Measurements from ENCODE around the gene HAUS5. TPM values are rescaled to one million over a fixed set of nuclear protein-coding genes. Genes with fewer than 3 reads are reported as not detected.

Gene HAUS5
- total and polyA plus RNA-seq, 10 of the 15 experiments (the other 5 are each of a cell fraction or from before 2014, with no cell fraction given), result 3.1 to 32.6 (median 17.6) TPM

DNA sequence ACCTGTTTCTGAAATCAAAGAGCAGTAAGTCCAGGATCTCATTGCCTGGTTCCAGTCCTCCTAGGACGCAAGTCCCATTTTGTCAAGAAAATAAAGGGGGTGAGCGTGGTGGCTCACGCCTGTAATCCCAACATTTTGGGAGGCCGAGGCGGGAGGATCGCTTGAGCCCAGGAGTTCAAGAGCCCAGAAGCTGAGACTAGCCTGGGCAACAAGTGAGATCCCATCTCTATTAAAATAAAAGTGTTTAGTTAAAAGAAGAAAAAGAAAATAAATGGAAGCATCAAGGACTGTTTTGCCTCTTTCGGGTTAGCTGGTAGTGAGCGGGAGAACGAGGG, 344 bp upstream of the HAUS5 start:
- H3K36me3 ChIP-seq (ENCODE audit: control insufficient read depth in 2 of 2, insufficient read depth in 2 of 2, low read length in 1 of 2), result no peaks in the 10 kb centered on the region
- 25% methylated on average over 9 of the region's 9 CpGs for WGBS (ENCODE audit: insufficient coverage, insufficient replicate concordance, low lambda C conversion rate, missing lambda C conversion rate)
- no peaks in the 10 kb centered on the region for H3K27me3 ChIP-seq (replicated peaks in 1 of 2; ENCODE audit: control insufficient read depth in 2 of 2, insufficient read depth in 2 of 2, low read length in 1 of 2)
- in situ Hi-C loops (cut with MboI) (no loop called here), intact Hi-C loops (cut with micrococcal nuclease; ENCODE audit: unreplicated experiment) (loop anchor here (5.0 kb wide), 1 partner anchor 65 kb away; the partner anchor contains the start of gene TMEM147)
- H4K20me1 ChIP-seq (ENCODE audit: control insufficient read depth, insufficient read depth), result no peaks in the 10 kb centered on the region
- peak overlapping the region; percentile 52 for H3K4me2 ChIP-seq (ENCODE audit: control insufficient read depth, insufficient read depth)
- TF ChIP-seq MTA2 (IDR thresholded peaks at IDR 0.05; ENCODE audit: low read depth), result peak; percentile 34; the same call in 1 of the 2 replicates
- no peak for TF ChIP-seq ZBED1 (IDR thresholded peaks at IDR 0.05; ENCODE audit: borderline replicate concordance)
- POLR2A ChIA-PET, result interaction anchor here (0.7 to 3.7 kb wide), 7 partner anchors 10 to 103 kb away, joined by 3 to 30 read pairs (median 6); partner anchors contain the start of gene COX6B1
- SMC1A ChIA-PET (ENCODE audit: uncharacterized antibody, unreplicated experiment), result interaction anchor here (0.9 to 2.3 kb wide), 3 partner anchors 12 to 102 kb away, joined by 3 to 8 read pairs (median 4); no protein-coding TSS in a partner anchor
- RAD21 ChIA-PET (ENCODE audit: unreplicated experiment), result interaction anchor here (0.8 to 1.2 kb wide), 3 partner anchors 36 to 102 kb away, joined by 3 read pairs; partner anchors contain the start of gene COX6B1
- CTCF ChIA-PET, result interaction anchor here (1.0 to 1.6 kb wide), 4 partner anchors 16 to 102 kb away, joined by 3 to 5 read pairs (median 4); no protein-coding TSS in a partner anchor
- ATAC-seq (peak; percentile 9; the same call in 2 of the 3 replicates), FAIRE-seq (no peak), DNase-seq (ENCODE audit: low read depth, low spot score) (no peak)
- BruUV-seq (replicated peaks), result TSS peak; percentile 97
- H3K9ac ChIP-seq (ENCODE audit: control insufficient read depth, insufficient read depth, low read length), result peak overlapping the region; percentile 95
- peaks cover 17% of the 10 kb centered on the region for H3K4me1 ChIP-seq (ENCODE audit: control insufficient read depth, insufficient read depth, low read length)
- H3K4me3 ChIP-seq, result peak overlapping the region; percentile 74; the same call in 1 of the 2 replicates
- H3K9me3 ChIP-seq (replicated peaks; ENCODE audit: control insufficient read depth, insufficient read depth, low read length), result peaks cover 9% of the 10 kb centered on the region
- peak overlapping the region; percentile 81 for H3K27ac ChIP-seq (ENCODE audit: control insufficient read depth, insufficient read depth)
- H3K79me2 ChIP-seq (ENCODE audit: control insufficient read depth, insufficient read depth, low read length), result peaks cover 4% of the 10 kb centered on the region
- H2AFZ ChIP-seq (ENCODE audit: control insufficient read depth, low read depth, low read length), result peak overlapping the region; percentile 91

GRCh38 chr19:35613574-35613973, 1.0 kb downstream of the HAUS5 start:
- Histone ChIP-seq H3K9ac (ENCODE audit: control insufficient read depth, insufficient read depth, low read length) (peak overlapping the region; percentile 95; the same call in 1 of the 2 replicates), H3K79me2 (ENCODE audit: control insufficient read depth, insufficient read depth, low read length) (peaks cover 4% of the 10 kb centered on the region), H3K4me1 (ENCODE audit: control insufficient read depth, insufficient read depth, low read length) (peaks cover 17% of the 10 kb centered on the region), H3K9me3 (replicated peaks; ENCODE audit: control insufficient read depth, insufficient read depth, low read length) (peaks cover 2% of the 10 kb centered on the region; the same call in 2 of the 3 replicates), H3K27ac (ENCODE audit: control insufficient read depth, insufficient read depth) (no peak overlapping the region), H2AFZ (ENCODE audit: control insufficient read depth, low read depth, low read length) (no peak overlapping the region), H4K20me1 (ENCODE audit: control insufficient read depth, insufficient read depth) (no peaks in the 10 kb centered on the region), H3K36me3 (ENCODE audit: control insufficient read depth in 2 of 2, insufficient read depth in 2 of 2, low read length in 1 of 2) (no peaks in the 10 kb centered on the region), H3K4me2 (ENCODE audit: control insufficient read depth, insufficient read depth) (peak overlapping the region; percentile 57; the same call in 1 of the 2 replicates), H3K27me3 (replicated peaks in 1 of 2; ENCODE audit: control insufficient read depth in 2 of 2, insufficient read depth in 2 of 2, low read length in 1 of 2) (no peaks in the 10 kb centered on the region), H3K4me3 (peak overlapping the region; percentile 74)
- SMC1A ChIA-PET (ENCODE audit: uncharacterized antibody, unreplicated experiment), result interaction anchor here (0.9 to 1.0 kb wide), 2 partner anchors 12 to 27 kb away, joined by 3 to 4 read pairs; no protein-coding TSS in a partner anchor
- RAD21 ChIA-PET (ENCODE audit: unreplicated experiment), result no interaction called here
- CTCF ChIA-PET, result interaction anchor here (0.7 to 1.6 kb wide), 2 partner anchors 79 to 103 kb away, joined by 3 to 4 read pairs; no protein-coding TSS in a partner anchor
- FAIRE-seq (no peak), ATAC-seq (no peak), DNase-seq (ENCODE audit: low read depth, low spot score) (no peak)
- in situ Hi-C loops (cut with MboI) (no loop called here), intact Hi-C loops (cut with micrococcal nuclease; ENCODE audit: unreplicated experiment) (loop anchor here (5.0 kb wide), 1 partner anchor 66 kb away; the partner anchor contains the start of gene TMEM147)
- 73% methylated on average over 1 of the region's 1 CpG for WGBS (ENCODE audit: insufficient coverage, insufficient replicate concordance, low lambda C conversion rate, missing lambda C conversion rate)
- no TSS peak for BruUV-seq (replicated peaks)
- POLR2A ChIA-PET, result interaction anchor here (0.6 to 3.7 kb wide), 6 partner anchors 9 to 96 kb away, joined by 3 to 30 read pairs (median 4); partner anchors contain the start of gene COX6B1
- TF ChIP-seq NRF1 (conservative IDR thresholded peaks at IDR 0.05; ENCODE audit: low read depth, low read length) (no peak), SKIL (IDR thresholded peaks at IDR 0.05; ENCODE audit: low read depth, poor library complexity, severe bottlenecking) (no peak), YBX1 (IDR thresholded peaks at IDR 0.05) (no peak), SREBF1 (IDR thresholded peaks at IDR 0.05; ENCODE audit: low read length) (no peak), EP300 (IDR thresholded peaks at IDR 0.05; ENCODE audit: borderline replicate concordance in 1 of 2, control insufficient read depth in 1 of 2, low read depth in 2 of 2, low read length in 2 of 2) (no peak), PAX8 (IDR thresholded peaks at IDR 0.05) (no peak), TCF3 (IDR thresholded peaks at IDR 0.05; ENCODE audit: borderline replicate concordance, insufficient read depth, low read depth, low read length) (no peak)
- TF ChIP-seq, protein P1, sequence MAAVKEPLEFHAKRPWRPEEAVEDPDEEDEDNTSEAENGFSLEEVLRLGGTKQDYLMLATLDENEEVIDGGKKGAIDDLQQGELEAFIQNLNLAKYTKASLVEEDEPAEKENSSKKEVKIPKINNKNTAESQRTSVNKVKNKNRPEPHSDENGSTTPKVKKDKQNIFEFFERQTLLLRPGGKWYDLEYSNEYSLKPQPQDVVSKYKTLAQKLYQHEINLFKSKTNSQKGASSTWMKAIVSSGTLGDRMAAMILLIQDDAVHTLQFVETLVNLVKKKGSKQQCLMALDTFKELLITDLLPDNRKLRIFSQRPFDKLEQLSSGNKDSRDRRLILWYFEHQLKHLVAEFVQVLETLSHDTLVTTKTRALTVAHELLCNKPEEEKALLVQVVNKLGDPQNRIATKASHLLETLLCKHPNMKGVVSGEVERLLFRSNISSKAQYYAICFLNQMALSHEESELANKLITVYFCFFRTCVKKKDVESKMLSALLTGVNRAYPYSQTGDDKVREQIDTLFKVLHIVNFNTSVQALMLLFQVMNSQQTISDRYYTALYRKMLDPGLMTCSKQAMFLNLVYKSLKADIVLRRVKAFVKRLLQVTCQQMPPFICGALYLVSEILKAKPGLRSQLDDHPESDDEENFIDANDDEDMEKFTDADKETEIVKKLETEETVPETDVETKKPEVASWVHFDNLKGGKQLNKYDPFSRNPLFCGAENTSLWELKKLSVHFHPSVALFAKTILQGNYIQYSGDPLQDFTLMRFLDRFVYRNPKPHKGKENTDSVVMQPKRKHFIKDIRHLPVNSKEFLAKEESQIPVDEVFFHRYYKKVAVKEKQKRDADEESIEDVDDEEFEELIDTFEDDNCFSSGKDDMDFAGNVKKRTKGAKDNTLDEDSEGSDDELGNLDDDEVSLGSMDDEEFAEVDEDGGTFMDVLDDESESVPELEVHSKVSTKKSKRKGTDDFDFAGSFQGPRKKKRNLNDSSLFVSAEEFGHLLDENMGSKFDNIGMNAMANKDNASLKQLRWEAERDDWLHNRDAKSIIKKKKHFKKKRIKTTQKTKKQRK (IDR thresholded peaks at IDR 0.05; ENCODE audit: low read depth, low read length), result no peak
